Left ventricle myocardium inferior (tissue), 1 donor: ENCODE results near the gene CAPN3. TPM values are rescaled to one million over a fixed set of nuclear protein-coding genes. Genes with fewer than 3 reads are reported as not detected.

Source experiments
- DNase-seq: peaks from one replicate; pipeline ENCODE4 v3.0.0-alpha.2; 2020
- H3K27ac ChIP-seq: fragments of 200-600 bp; replicated peaks from 2 replicates; pipeline ENCODE4 v1.8.0; 2021
- H3K27me3 ChIP-seq: fragments of 200-600 bp; 2 replicates; pipeline ENCODE4 v1.8.0; 2021; ENCODE audit warnings: low read depth
- H3K36me3 ChIP-seq: fragments of 200-600 bp; 2 replicates; pipeline ENCODE4 v1.8.0; 2021
- H3K4me1 ChIP-seq: fragments of 200-600 bp; 2 replicates; pipeline ENCODE4 v1.8.0; 2021
- H3K4me3 ChIP-seq: fragments of 200-600 bp; 2 replicates; pipeline ENCODE4 v1.8.0; 2021; ENCODE audit warnings: mild to moderate bottlenecking, moderate library complexity
- H3K9me3 ChIP-seq: fragments of 200-600 bp; replicated peaks from 2 replicates; pipeline ENCODE4 v1.8.0; 2021
- intact Hi-C: fragments of 100-400 bp; cut with micrococcal nuclease; formaldehyde crosslinking; loops from one replicate; pipeline ENCODE4 v1.11.0; 2022
- total RNA-seq: library from RNA; stranded (reverse); fragmentation: NEBNext Ultra II Directional; extraction: Animal tissue kit (Norgen Biotek cat#: 25700); gene quantifications from one replicate; pipeline ENCODE4 v1.2.1, GENCODE V29; 2021
- TF ChIP-seq, protein P1 (sequence below): fragments of 200-600 bp; IDR thresholded peaks from 2 replicates; pipeline ENCODE4 v1.8.0; 2021; ENCODE audit warnings: antibody characterized with exemption, mild to moderate bottlenecking, borderline replicate concordance
- donor health status: DM: no; HTN: yes; CAD: no; lungs with severe emphysema.

CAPN3 gene
- total RNA-seq, 1 donor from 2014 or later = 6.0 TPM

DNA sequence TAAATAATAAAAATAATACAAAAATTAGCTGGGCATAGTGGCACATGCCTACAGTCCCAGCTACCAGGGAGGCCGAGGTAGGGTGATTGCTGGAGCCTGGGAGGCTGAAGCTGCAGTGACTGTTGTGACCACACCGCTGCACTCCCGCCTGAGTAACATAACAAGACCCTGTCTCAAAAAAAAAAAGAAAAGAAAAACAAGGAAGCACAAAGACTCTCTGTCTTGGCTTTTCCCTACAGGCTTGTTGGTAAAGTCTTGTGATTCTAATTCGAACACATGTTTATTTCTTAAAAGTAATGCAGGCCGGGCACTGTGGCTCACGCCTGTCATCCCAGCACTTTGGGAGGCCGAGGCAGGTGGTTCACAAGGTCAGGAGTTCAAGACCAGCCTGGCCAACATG lies 60.1 kb downstream of the CAPN3 start:
- intact Hi-C loops = no loop called here
- DNase-seq = no peak
- Histone ChIP-seq H3K9me3 (no peaks in the 10 kb centered on the region), H3K4me1 (peaks cover 37% of the 10 kb centered on the region), H3K36me3 (peaks cover 100% of the 10 kb centered on the region), H3K27me3 (no peaks in the 10 kb centered on the region), H3K27ac (no peak overlapping the region), H3K4me3 (no peak overlapping the region)
- TF ChIP-seq, protein P1, sequence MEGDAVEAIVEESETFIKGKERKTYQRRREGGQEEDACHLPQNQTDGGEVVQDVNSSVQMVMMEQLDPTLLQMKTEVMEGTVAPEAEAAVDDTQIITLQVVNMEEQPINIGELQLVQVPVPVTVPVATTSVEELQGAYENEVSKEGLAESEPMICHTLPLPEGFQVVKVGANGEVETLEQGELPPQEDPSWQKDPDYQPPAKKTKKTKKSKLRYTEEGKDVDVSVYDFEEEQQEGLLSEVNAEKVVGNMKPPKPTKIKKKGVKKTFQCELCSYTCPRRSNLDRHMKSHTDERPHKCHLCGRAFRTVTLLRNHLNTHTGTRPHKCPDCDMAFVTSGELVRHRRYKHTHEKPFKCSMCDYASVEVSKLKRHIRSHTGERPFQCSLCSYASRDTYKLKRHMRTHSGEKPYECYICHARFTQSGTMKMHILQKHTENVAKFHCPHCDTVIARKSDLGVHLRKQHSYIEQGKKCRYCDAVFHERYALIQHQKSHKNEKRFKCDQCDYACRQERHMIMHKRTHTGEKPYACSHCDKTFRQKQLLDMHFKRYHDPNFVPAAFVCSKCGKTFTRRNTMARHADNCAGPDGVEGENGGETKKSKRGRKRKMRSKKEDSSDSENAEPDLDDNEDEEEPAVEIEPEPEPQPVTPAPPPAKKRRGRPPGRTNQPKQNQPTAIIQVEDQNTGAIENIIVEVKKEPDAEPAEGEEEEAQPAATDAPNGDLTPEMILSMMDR = no peak

DNA sequence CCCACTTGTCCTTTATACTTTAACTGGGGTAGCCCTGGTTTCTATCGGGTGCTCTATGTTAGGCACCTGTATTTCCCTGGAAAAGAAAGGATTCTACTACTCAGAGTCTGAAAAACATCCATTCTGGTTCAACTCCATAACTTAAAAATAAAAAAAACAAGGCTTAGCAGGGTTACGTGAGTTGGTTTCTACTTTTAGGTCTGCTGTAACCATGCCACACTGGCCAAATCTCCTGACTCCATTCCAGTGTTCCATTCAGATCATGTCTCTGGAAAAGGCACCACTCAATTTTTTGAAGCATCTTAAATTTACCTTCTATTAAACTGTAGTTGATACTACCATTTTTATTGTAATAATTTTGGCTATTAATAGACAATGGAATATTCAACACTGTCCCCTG lies 62.1 kb downstream of the CAPN3 start:
- TF ChIP-seq, protein P1 = no peak
- H3K36me3 ChIP-seq = peaks cover 100% of the 10 kb centered on the region
- H3K4me3 ChIP-seq = no peak overlapping the region
- no peaks in the 10 kb centered on the region for H3K9me3 ChIP-seq
- intact Hi-C loops = no loop called here
- H3K27me3 ChIP-seq = no peaks in the 10 kb centered on the region
- no peak for DNase-seq
- H3K4me1 ChIP-seq = peaks cover 25% of the 10 kb centered on the region
- H3K27ac ChIP-seq = peak overlapping the region; percentile 39

DNA sequence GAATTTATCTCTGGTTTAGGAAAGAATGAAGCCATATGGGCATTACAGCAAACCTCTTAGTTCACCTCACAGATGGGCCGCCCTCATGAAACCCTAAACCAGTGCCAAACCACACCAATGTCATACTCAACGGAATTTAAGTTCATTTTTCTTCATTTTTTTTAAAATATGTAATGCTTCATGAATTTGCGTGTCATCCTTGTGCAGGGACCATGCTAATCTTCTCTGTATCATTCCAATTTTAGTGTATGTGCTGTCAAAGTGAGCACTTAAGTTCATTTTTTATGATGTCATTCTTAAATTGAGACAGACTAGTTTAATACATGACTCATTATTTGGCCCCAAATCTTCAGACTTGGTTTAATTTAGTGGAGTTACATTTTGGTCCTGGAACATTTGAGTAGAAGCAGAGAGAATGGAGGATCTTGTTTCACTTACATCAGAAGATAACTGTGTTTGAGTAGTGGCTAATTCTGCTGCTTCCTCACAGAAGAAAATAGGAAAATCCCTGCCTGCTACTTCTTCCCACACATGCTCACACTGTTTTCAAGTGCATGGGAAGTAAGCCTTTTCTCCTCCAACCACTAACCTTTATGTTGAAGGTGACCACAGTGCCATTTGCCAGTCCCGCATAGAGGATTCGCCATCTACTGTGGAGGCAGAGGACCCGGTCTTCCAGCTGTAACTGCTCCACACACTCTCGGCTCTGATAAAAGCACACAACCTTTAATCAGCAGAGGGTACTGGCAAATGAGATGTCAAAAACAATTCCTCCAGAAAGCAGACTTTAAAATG lies 68.3 kb downstream of the CAPN3 start:
- Histone ChIP-seq H3K27ac (peak overlapping the region; percentile 7), H3K36me3 (peaks cover 100% of the 10 kb centered on the region)

DNA sequence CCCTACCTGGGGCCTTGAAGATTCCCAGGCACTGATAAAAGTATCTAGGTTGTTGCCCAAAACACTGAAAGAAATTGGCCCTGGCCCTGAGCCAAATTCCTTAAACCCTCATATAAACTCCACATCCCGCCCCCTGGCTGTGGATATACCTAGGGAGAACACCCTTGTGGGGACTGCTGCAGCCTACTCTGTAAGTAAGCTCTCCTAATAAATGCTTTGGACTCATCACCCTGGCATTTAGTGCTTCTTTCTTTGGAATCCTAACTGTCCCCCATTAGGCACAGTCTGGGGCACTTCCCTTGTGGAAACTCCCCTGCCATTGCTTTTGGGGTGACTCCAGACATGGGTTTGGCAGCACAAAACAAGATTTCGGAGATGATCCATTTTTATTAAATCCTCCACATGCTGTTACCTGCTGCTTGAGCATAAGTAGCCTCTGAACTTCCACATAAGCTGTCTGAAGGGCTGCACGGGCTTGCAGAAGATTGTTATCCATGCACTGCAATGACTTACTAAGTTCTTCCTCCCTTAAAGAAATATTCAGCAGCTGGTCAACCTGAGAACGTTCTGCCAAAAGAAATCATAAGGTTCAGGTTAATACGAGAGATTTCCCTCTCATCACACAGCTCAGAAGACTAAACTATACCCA lies 85.2 kb downstream of the CAPN3 start:
- Histone ChIP-seq H3K4me3 (no peak overlapping the region), H3K9me3 (no peaks in the 10 kb centered on the region), H3K27me3 (no peaks in the 10 kb centered on the region), H3K4me1 (peaks cover 38% of the 10 kb centered on the region), H3K27ac (no peak overlapping the region), H3K36me3 (peaks cover 96% of the 10 kb centered on the region)
- intact Hi-C loops = no loop called here
- TF ChIP-seq, protein P1 = no peak
- DNase-seq = no peak

More for the DNA sequence above, 68.3 kb downstream of the CAPN3 start:
- TF ChIP-seq, protein P1 = no peak
- no peaks in the 10 kb centered on the region for H3K9me3 ChIP-seq
- intact Hi-C loops = no loop called here
- H3K27me3 ChIP-seq = no peaks in the 10 kb centered on the region
- no peak for DNase-seq
- H3K4me1 ChIP-seq = peaks cover 16% of the 10 kb centered on the region
- no peak overlapping the region for H3K4me3 ChIP-seq

DNA sequence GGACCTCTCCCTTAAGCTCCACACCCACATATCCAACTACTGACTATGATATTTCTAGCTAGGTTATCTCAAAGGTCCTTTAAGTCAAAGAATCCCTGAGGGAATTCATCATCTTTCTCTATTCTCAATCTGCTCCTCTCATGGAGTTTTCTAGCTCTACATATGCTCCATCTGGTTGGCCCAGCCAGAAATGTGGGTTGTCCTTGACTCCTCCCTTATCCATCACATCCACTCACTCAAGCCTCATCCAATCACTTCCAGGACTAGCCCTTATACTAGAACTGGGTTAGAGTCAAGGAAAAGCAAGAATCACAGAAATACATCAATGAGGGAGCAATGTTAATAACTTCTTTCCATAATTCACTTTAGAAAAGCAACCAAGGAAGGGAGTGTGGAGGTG lies 86.2 kb downstream of the CAPN3 start:
- peaks cover 47% of the 10 kb centered on the region for H3K4me1 ChIP-seq
- H3K9me3 ChIP-seq = no peaks in the 10 kb centered on the region
- no peak overlapping the region for H3K4me3 ChIP-seq
- H3K27me3 ChIP-seq = no peaks in the 10 kb centered on the region
- peaks cover 96% of the 10 kb centered on the region for H3K36me3 ChIP-seq
- TF ChIP-seq, protein P1 = no peak
- intact Hi-C loops = no loop called here
- no peak for DNase-seq
- no peak overlapping the region for H3K27ac ChIP-seq
